H1 (cell line): ENCODE measurements around the gene PPP1R14C. TPM values are rescaled to one million over a fixed set of nuclear protein-coding genes. Genes with fewer than 3 reads are reported as not detected.

Experiments used
- CTCF ChIA-PET: fragments of 300-600 bp; sonication (Branson Sonifier 250); formaldehyde crosslinking; loops from one replicate; lab custom pipeline; 2021; ENCODE audit not compliant: partially characterized antibody; lab: Charles Lee
- POLR2A ChIA-PET: fragments of 300-600 bp; sonication (Branson Sonifier 250); formaldehyde crosslinking; loops from one replicate; lab custom pipeline; 2021; ENCODE audit warnings: inconsistent platforms; ENCODE audit not compliant: partially characterized antibody; lab: Charles Lee
- DNase-seq, 2 experiments: peaks; one replicate each; pipeline versions ENCODE4 v3.0.0 to v3.0.0-alpha.2; 2010 to 2022; ENCODE audit warnings: low spot score in 2 of 2, low read depth in 1 of 2, mixed read lengths in 1 of 2
- FAIRE-seq: peaks from 2 replicates; lab custom pipeline; 2011; peaks lifted over from hg19 to GRCh38; lab: Jason Lieb, UNC
- H2AFZ ChIP-seq: 2 replicates; pipeline ENCODE4 v1.8.1; 2012; ENCODE audit warnings: low read length, inconsistent platforms
- H2AK5ac ChIP-seq: 2 replicates; pipeline ENCODE4 v1.6.1; 2013; ENCODE audit warnings: low read depth, low read length
- H2BK120ac ChIP-seq: replicated peaks from 2 replicates; pipeline ENCODE3; 2013; ENCODE audit warnings: low read depth, low read length, inconsistent platforms
- H2BK12ac ChIP-seq: 2 replicates; pipeline ENCODE4 v1.6.1; 2013; ENCODE audit warnings: low read depth, low read length
- H2BK15ac ChIP-seq: 2 replicates; pipeline ENCODE4 v1.6.1; 2013; ENCODE audit warnings: low read length
- H2BK20ac ChIP-seq: 2 replicates; pipeline ENCODE4 v1.6.1; 2013; ENCODE audit warnings: low read length
- H2BK5ac ChIP-seq: 2 replicates; pipeline ENCODE4 v1.6.1; 2013; ENCODE audit warnings: low read depth, low read length
- H3K14ac ChIP-seq: 2 replicates; pipeline ENCODE4 v1.6.1; 2013; ENCODE audit warnings: inconsistent platforms; ENCODE audit not compliant: insufficient read length
- H3K18ac ChIP-seq: 2 replicates; pipeline ENCODE4 v1.6.1; 2013; ENCODE audit warnings: low read length; ENCODE audit errors: extremely low read depth
- H3K23ac ChIP-seq: 2 replicates; pipeline ENCODE4 v1.6.1; 2013; ENCODE audit warnings: inconsistent platforms; ENCODE audit not compliant: insufficient read length
- H3K23me2 ChIP-seq: 2 replicates; pipeline ENCODE4 v1.6.1; 2013; ENCODE audit warnings: low read depth, low read length
- H3K27ac ChIP-seq: 2 replicates; pipeline ENCODE4 v1.6.1; 2011; ENCODE audit warnings: low read depth, low read length, inconsistent platforms
- H3K27me3 ChIP-seq, 4 experiments: replicated peaks in 1 of 4; 1 replicate in 1 of 4; 2 replicates in 3 of 4; pipeline versions ENCODE4 v1.6.1 to v1.8.1; 2011 to 2013; ENCODE audit warnings: low read length in 3 of 4, mild to moderate bottlenecking in 3 of 4, inconsistent platforms in 2 of 4, mixed read lengths in 2 of 4, moderate library complexity in 1 of 4; ENCODE audit not compliant: control insufficient read depth in 3 of 4, insufficient read depth in 3 of 4; ENCODE audit errors: extremely low read depth in 1 of 4
- H3K36me3 ChIP-seq, 4 experiments: 2 replicates each; pipeline versions ENCODE4 v1.6.1 to v1.8.1; 2011 to 2013; ENCODE audit warnings: mild to moderate bottlenecking in 4 of 4, low read length in 3 of 4, moderate library complexity in 2 of 4, control low read depth in 1 of 4, inconsistent platforms in 1 of 4; ENCODE audit not compliant: insufficient read depth in 4 of 4, control insufficient read depth in 2 of 4
- H3K4ac ChIP-seq: replicated peaks from 2 replicates; pipeline ENCODE3; 2013; ENCODE audit warnings: low read length, low read depth, mixed read lengths, inconsistent platforms; ENCODE audit not compliant: insufficient read length
- H3K4me1 ChIP-seq, 4 experiments: replicated peaks in 1 of 4; 1 replicate in 1 of 4; 2 replicates in 3 of 4; pipeline versions ENCODE4 v1.6.1 to v1.8.1; 2011 to 2013; ENCODE audit warnings: low read length in 3 of 4, inconsistent platforms in 2 of 4, mixed read lengths in 1 of 4; ENCODE audit not compliant: insufficient read depth in 4 of 4, control insufficient read depth in 3 of 4
- H3K4me2 ChIP-seq, 2 experiments: 2 replicates each; pipeline versions ENCODE4 v1.6.1 to v1.8.1; 2011 to 2013; ENCODE audit warnings: low read depth in 2 of 2, low read length in 2 of 2, control low read depth in 1 of 2, inconsistent platforms in 1 of 2, mild to moderate bottlenecking in 1 of 2; ENCODE audit not compliant: insufficient read depth in 1 of 2
- H3K4me3 ChIP-seq, 4 experiments: fragments of 200-600, 300-600 bp in 1 of 4; sonication (generic), shearing (Covaris generic), sonication (Bioruptor Twin) in 1 of 4; 2 replicates each; pipeline versions ENCODE4 v1.5.1 to v1.8.1; 2011 to 2016; ENCODE audit warnings: low read length in 4 of 4, low read depth in 3 of 4, control low read depth in 2 of 4, inconsistent platforms in 2 of 4, mild to moderate bottlenecking in 2 of 4, mixed read lengths in 1 of 4, moderate library complexity in 1 of 4; ENCODE audit not compliant: insufficient read depth in 2 of 4; ENCODE audit errors: extremely low read depth in 1 of 4
- H3K56ac ChIP-seq: replicated peaks from 2 replicates; pipeline ENCODE3; 2013; ENCODE audit warnings: low read depth, mild to moderate bottlenecking, mixed read lengths, low read length, inconsistent platforms; ENCODE audit not compliant: insufficient read length
- H3K79me1 ChIP-seq: 2 replicates; pipeline ENCODE4 v1.6.1; 2013; ENCODE audit warnings: low read depth, low read length, control low read depth
- H3K79me2 ChIP-seq, 2 experiments: 2 replicates each; pipeline versions ENCODE4 v1.6.1 to v1.8.1; 2012 to 2013; ENCODE audit warnings: low read length in 2 of 2, mild to moderate bottlenecking in 2 of 2, inconsistent platforms in 1 of 2; ENCODE audit not compliant: insufficient read depth in 2 of 2, control insufficient read depth in 1 of 2
- H3K9ac ChIP-seq, 4 experiments: replicated peaks in 1 of 4; 1 replicate in 1 of 4; 2 replicates in 3 of 4; pipeline versions ENCODE4 v1.6.1 to v1.8.1; 2011 to 2013; ENCODE audit warnings: low read depth in 3 of 4, low read length in 3 of 4, control low read depth in 2 of 4, mild to moderate bottlenecking in 2 of 4, moderate library complexity in 2 of 4, inconsistent platforms in 1 of 4; ENCODE audit errors: extremely low read depth in 1 of 4
- H3K9me3 ChIP-seq, 2 experiments: 2 replicates each; pipeline versions ENCODE4 v1.6.1 to v1.8.1; 2012 to 2013; ENCODE audit warnings: mild to moderate bottlenecking in 2 of 2, moderate library complexity in 2 of 2, control low read depth in 1 of 2, inconsistent platforms in 1 of 2, low read depth in 1 of 2, low read length in 1 of 2, mixed read lengths in 1 of 2; ENCODE audit not compliant: insufficient read depth in 2 of 2
- H4K20me1 ChIP-seq, 2 experiments: replicated peaks in 1 of 2; 2 replicates each; pipeline versions ENCODE3 to v1.8.1; 2011 to 2013; ENCODE audit warnings: inconsistent platforms in 2 of 2, low read length in 2 of 2, mild to moderate bottlenecking in 1 of 2; ENCODE audit not compliant: insufficient read depth in 2 of 2, control insufficient read depth in 1 of 2
- H4K5ac ChIP-seq: 2 replicates; pipeline ENCODE4 v1.6.1; 2013; ENCODE audit warnings: low read length, low read depth, mixed read lengths, inconsistent platforms; ENCODE audit not compliant: insufficient read length
- H4K8ac ChIP-seq: 2 replicates; pipeline ENCODE4 v1.8.0; 2013; ENCODE audit warnings: mild to moderate bottlenecking, moderate library complexity, low read length, inconsistent platforms; ENCODE audit not compliant: insufficient read depth; ENCODE audit errors: extremely low read depth
- H4K91ac ChIP-seq: replicated peaks from 2 replicates; pipeline ENCODE3; 2013; ENCODE audit warnings: low read length, mixed read lengths, inconsistent platforms; ENCODE audit not compliant: insufficient read length
- BRCA1 ChIP-seq: IDR thresholded peaks from 2 replicates; pipeline ENCODE4 v1.6.1; 2012; ENCODE audit warnings: low read depth, low read length, improper control_type of control experiment
- CHD2 ChIP-seq: IDR thresholded peaks from 2 replicates; pipeline ENCODE4 v1.6.1; 2012; ENCODE audit warnings: low read length, improper control_type of control experiment
- E2F6 ChIP-seq: IDR thresholded peaks from 2 replicates; pipeline ENCODE4 v1.6.1; 2012; ENCODE audit warnings: inconsistent platforms
- EZH2 ChIP-seq: fragments of 200-600 bp; sonication (generic); IDR thresholded peaks from 2 replicates; pipeline ENCODE4 v1.7.1; 2012; ENCODE audit warnings: low read depth, mild to moderate bottlenecking, moderate library complexity, low read length, inconsistent platforms; ENCODE audit not compliant: severe bottlenecking
- KDM5A ChIP-seq: fragments of 200-600 bp; IDR thresholded peaks from 2 replicates; pipeline ENCODE4 v1.7.1; 2012; ENCODE audit warnings: mild to moderate bottlenecking, low read length, inconsistent platforms, mixed read lengths
- POLR2A ChIP-seq, 2 experiments: IDR thresholded peaks; 1 replicate in 1 of 2; 2 replicates in 1 of 2; pipeline ENCODE4 v1.6.1; 2011; ENCODE audit warnings: low read depth in 2 of 2, low read length in 2 of 2, mild to moderate bottlenecking in 2 of 2; ENCODE audit errors: control extremely low read depth in 1 of 2
- SAP30 ChIP-seq: fragments of 300-600 bp; sonication (generic); IDR thresholded peaks from 2 replicates; pipeline ENCODE4 v1.7.1; 2012; ENCODE audit warnings: low read length, moderate library complexity, mild to moderate bottlenecking, inconsistent platforms; ENCODE audit not compliant: insufficient read depth, insufficient replicate concordance
- SIX5 ChIP-seq: IDR thresholded peaks from 2 replicates; pipeline ENCODE4 v1.6.1; 2011; ENCODE audit warnings: mild to moderate bottlenecking, low read depth, low read length
- TAF1 ChIP-seq: IDR thresholded peaks from 2 replicates; pipeline ENCODE4 v1.6.1; 2011; ENCODE audit warnings: mild to moderate bottlenecking, low read depth, low read length
- TAF7 ChIP-seq: optimal IDR thresholded peaks from 2 replicates; pipeline ENCODE3; 2011; ENCODE audit warnings: low read depth, mild to moderate bottlenecking, inconsistent platforms, low read length, moderate library complexity, borderline replicate concordance
- YY1 ChIP-seq: IDR thresholded peaks from 2 replicates; pipeline ENCODE4 v1.6.1; 2011; ENCODE audit warnings: low read depth, mild to moderate bottlenecking, low read length
- ZNF274 ChIP-seq: IDR thresholded peaks from 2 replicates; pipeline ENCODE4 v1.7.0; 2012; ENCODE audit warnings: low read length, borderline replicate concordance; ENCODE audit errors: extremely low read depth
- WGBS, 2 experiments: shearing (Covaris generic) in 1 of 2; methylation state at CpG; one replicate each; pipeline versions ENCODE4 v1.1.6 to v1.1.7; 2013 to 2015; ENCODE audit warnings: low lambda C conversion rate in 2 of 2, mixed read lengths in 2 of 2, inconsistent platforms in 1 of 2, low coverage in 1 of 2, missing lambda C conversion rate in 1 of 2; ENCODE audit not compliant: insufficient replicate concordance in 2 of 2, insufficient coverage in 1 of 2, insufficient read length in 1 of 2; ENCODE audit errors: extremely low coverage in 1 of 2, missing lambda C conversion rate in 1 of 2; 5-methylcytosine and 5-hydroxymethylcytosine counted together
- polyA plus RNA-seq, 7 experiments: library from polyadenylated mRNA; depleted of rRNA in 3 of 7; stranded (reverse) in 5 of 7; unstranded in 2 of 7; fragments of >200 nt in 5 of 7; fragments of 200-250 nt in 2 of 7; gene quantifications; 1 replicate in 5 of 7; 2 replicates in 1 of 7; 4 replicates in 1 of 7; pipeline versions ENCODE4 v1.2.1 to v1.2.3, GENCODE V29; 2011 to 2013; ENCODE audit warnings: missing spikeins in 2 of 7, mixed read lengths in 2 of 7
- total RNA-seq: library from RNA; stranded (reverse); fragmentation: NEBNext Ultra II Directional; extraction: Animal tissue kit (Norgen Biotek cat#: 25700); gene quantifications from 2 replicates; pipeline ENCODE4 v1.2.1, GENCODE V29; 2021
- TF ChIP-seq, protein P1 (sequence below): IDR thresholded peaks from 2 replicates; pipeline ENCODE4 v1.6.1; 2012; ENCODE audit warnings: low read length, inconsistent platforms

PPP1R14C gene
- total and polyA plus RNA-seq, 2 of the 8 experiments (the other 6 are each of a cell fraction or from before 2014, with no cell fraction given): 0.30 to 0.61 TPM

- FAIRE-seq (no peak), DNase-seq (no peak)
- H3K23ac ChIP-seq: no peak overlapping the region
- H3K36me3 ChIP-seq: no peaks in the 10 kb centered on the region
- no peak overlapping the region for H2BK12ac ChIP-seq
- no peak overlapping the region for H2BK20ac ChIP-seq
- H3K4ac ChIP-seq: no peak overlapping the region
- no peak overlapping the region for H4K91ac ChIP-seq
- no peak overlapping the region for H3K9ac ChIP-seq
- 83% methylated on average over 7 of the region's 7 CpGs; no CpG with 5 or more reads in 1 of the 2 experiments for WGBS, 2 experiments
- no peak overlapping the region for H3K14ac ChIP-seq
- no peak overlapping the region for H4K8ac ChIP-seq
- no peak overlapping the region for H3K56ac ChIP-seq
- no peaks in the 10 kb centered on the region for H3K27me3 ChIP-seq
- H2BK15ac ChIP-seq: no peak overlapping the region
- no peak overlapping the region for H3K27ac ChIP-seq
- H2AFZ ChIP-seq: no peak overlapping the region
- no peak overlapping the region for H3K18ac ChIP-seq
- H4K5ac ChIP-seq: no peak overlapping the region
- no peaks in the 10 kb centered on the region for H3K4me1 ChIP-seq
- H3K79me1 ChIP-seq: no peaks in the 10 kb centered on the region
- H3K23me2 ChIP-seq: no peaks in the 10 kb centered on the region
- no peaks in the 10 kb centered on the region for H4K20me1 ChIP-seq
- H2BK5ac ChIP-seq: no peak overlapping the region
- no peak overlapping the region for H3K4me3 ChIP-seq
- POLR2A ChIA-PET: no interaction called here
- no peak overlapping the region for H2BK120ac ChIP-seq
- no peaks in the 10 kb centered on the region for H3K9me3 ChIP-seq
- H2AK5ac ChIP-seq: no peak overlapping the region
- no peak overlapping the region for H3K4me2 ChIP-seq
- CTCF ChIA-PET: interaction anchor here (0.7 kb wide), 1 partner anchor 287 kb away, joined by 3 read pairs; no protein-coding TSS in a partner anchor
- H3K79me2 ChIP-seq: no peaks in the 10 kb centered on the region
- TF ChIP-seq YY1: no peak
- no peak for TF ChIP-seq KDM5A
- no peak for TF ChIP-seq SIX5
- TF ChIP-seq TAF7: no peak
- TF ChIP-seq ZNF274: no peak
- TF ChIP-seq EZH2: no peak
- no peak for TF ChIP-seq BRCA1
- TF ChIP-seq CHD2: no peak
- no peak for TF ChIP-seq TAF1
- TF ChIP-seq E2F6: no peak
- TF ChIP-seq, protein P1, sequence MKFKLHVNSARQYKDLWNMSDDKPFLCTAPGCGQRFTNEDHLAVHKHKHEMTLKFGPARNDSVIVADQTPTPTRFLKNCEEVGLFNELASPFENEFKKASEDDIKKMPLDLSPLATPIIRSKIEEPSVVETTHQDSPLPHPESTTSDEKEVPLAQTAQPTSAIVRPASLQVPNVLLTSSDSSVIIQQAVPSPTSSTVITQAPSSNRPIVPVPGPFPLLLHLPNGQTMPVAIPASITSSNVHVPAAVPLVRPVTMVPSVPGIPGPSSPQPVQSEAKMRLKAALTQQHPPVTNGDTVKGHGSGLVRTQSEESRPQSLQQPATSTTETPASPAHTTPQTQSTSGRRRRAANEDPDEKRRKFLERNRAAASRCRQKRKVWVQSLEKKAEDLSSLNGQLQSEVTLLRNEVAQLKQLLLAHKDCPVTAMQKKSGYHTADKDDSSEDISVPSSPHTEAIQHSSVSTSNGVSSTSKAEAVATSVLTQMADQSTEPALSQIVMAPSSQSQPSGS: no peak
- TF ChIP-seq POLR2A (IDR thresholded peaks at IDR 0.05; ENCODE audit: control extremely low read depth in 1 of 2, low read depth in 2 of 2, low read length in 2 of 2): no peak
- no peak for TF ChIP-seq SAP30
Measured at GRCh38 chr6:150123645-150124044, 19.2 kb upstream of the PPP1R14C start.
